Subcutaneous adipose tissue (tissue), 4 donors: Measurements from ENCODE around the gene BANF2. TPM values are rescaled to one million over a fixed set of nuclear protein-coding genes. Genes with fewer than 3 reads are reported as not detected.

Experiments
- total RNA-seq, 4 donors: library from RNA; depleted of rRNA; stranded (reverse); fragments of >200 nt; gene quantifications; one replicate each; pipeline ENCODE4 v1.1.0, GENCODE V29; 2016
- TF ChIP-seq, protein P1 (sequence below): fragments of 450-650 bp; IDR thresholded peaks from one replicate; pipeline ENCODE4 v1.5.1; 2016; ENCODE audit warnings: low read depth, mild to moderate bottlenecking, control low read depth, antibody characterized with exemption, moderate library complexity

BANF2 gene
- total RNA-seq, 4 donors from 2014 or later: not detected

GRCh38 chr20:17750722-17751045 is 50.9 kb downstream of the BANF2 start:
- TF ChIP-seq, protein P1, sequence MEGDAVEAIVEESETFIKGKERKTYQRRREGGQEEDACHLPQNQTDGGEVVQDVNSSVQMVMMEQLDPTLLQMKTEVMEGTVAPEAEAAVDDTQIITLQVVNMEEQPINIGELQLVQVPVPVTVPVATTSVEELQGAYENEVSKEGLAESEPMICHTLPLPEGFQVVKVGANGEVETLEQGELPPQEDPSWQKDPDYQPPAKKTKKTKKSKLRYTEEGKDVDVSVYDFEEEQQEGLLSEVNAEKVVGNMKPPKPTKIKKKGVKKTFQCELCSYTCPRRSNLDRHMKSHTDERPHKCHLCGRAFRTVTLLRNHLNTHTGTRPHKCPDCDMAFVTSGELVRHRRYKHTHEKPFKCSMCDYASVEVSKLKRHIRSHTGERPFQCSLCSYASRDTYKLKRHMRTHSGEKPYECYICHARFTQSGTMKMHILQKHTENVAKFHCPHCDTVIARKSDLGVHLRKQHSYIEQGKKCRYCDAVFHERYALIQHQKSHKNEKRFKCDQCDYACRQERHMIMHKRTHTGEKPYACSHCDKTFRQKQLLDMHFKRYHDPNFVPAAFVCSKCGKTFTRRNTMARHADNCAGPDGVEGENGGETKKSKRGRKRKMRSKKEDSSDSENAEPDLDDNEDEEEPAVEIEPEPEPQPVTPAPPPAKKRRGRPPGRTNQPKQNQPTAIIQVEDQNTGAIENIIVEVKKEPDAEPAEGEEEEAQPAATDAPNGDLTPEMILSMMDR: no peak

DNA sequence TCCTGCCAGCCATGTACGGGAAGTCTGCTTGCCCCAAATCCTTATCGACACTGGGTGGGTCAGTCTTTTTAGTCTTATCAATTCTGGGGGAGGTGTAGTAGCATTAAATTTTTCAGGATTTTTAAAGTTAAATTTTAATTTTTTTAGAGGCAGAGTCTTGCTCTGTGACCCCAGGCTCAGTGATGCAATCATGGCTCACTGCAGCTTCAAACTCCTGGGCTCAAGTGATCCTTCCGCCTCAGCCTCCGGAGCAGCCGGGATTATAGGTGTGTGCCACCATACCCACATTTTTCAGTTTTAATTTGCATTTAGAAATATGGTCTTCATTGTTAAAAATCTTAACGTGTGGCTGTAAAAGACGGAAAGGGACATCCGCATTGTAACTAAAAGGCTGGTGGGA is 51.9 kb downstream of the BANF2 start:
- TF ChIP-seq, protein P1: no peak

- TF ChIP-seq, protein P1: no peak
Measured at GRCh38 chr20:17752459-17752858, 52.7 kb downstream of the BANF2 start.

GRCh38 chr20:17753516-17753915 is 53.8 kb downstream of the BANF2 start:
- TF ChIP-seq, protein P1: no peak

GRCh38 chr20:17756529-17756928 is 56.8 kb downstream of the BANF2 start:
- TF ChIP-seq, protein P1: no peak

GRCh38 chr20:17757496-17757895 is 57.7 kb downstream of the BANF2 start:
- TF ChIP-seq, protein P1: no peak

- TF ChIP-seq, protein P1: no peak
Measured at GRCh38 chr20:17758010-17758409, 58.2 kb downstream of the BANF2 start.
